Measurements from ENCODE around the gene STOML2.

- TF ChIP-seq, protein P1, sequence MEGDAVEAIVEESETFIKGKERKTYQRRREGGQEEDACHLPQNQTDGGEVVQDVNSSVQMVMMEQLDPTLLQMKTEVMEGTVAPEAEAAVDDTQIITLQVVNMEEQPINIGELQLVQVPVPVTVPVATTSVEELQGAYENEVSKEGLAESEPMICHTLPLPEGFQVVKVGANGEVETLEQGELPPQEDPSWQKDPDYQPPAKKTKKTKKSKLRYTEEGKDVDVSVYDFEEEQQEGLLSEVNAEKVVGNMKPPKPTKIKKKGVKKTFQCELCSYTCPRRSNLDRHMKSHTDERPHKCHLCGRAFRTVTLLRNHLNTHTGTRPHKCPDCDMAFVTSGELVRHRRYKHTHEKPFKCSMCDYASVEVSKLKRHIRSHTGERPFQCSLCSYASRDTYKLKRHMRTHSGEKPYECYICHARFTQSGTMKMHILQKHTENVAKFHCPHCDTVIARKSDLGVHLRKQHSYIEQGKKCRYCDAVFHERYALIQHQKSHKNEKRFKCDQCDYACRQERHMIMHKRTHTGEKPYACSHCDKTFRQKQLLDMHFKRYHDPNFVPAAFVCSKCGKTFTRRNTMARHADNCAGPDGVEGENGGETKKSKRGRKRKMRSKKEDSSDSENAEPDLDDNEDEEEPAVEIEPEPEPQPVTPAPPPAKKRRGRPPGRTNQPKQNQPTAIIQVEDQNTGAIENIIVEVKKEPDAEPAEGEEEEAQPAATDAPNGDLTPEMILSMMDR (IDR thresholded peaks at IDR 0.05): no peak
- no peak for TF ChIP-seq POLR2A (IDR thresholded peaks at IDR 0.05)
These were observed 46.2 kb downstream of the STOML2 start for GRCh38 chr9:35056571-35057270.
